ENCODE results near the gene ELK3. TPM values are rescaled to one million over a fixed set of nuclear protein-coding genes. Genes with fewer than 3 reads are reported as not detected.

ELK3 gene
- total RNA-seq, 1 experiment from 2014 or later = 9.4 TPM

GRCh38 chr12:96260644-96261043 is 66.5 kb downstream of the ELK3 start:
- no peaks in the 10 kb centered on the region for H3K79me2 ChIP-seq (ENCODE audit: insufficient read depth, low read length)
- H3K23me2 ChIP-seq (ENCODE audit: insufficient read length, low read depth, low read length, poor library complexity, severe bottlenecking) = no peaks in the 10 kb centered on the region
- H3K4me2 ChIP-seq (ENCODE audit: insufficient read depth, insufficient read length, low read length) = no peak overlapping the region
- H3T11ph ChIP-seq (ENCODE audit: low read length) = no peak overlapping the region
- no peaks in the 10 kb centered on the region for H4K20me1 ChIP-seq (ENCODE audit: control insufficient read depth, insufficient read depth, insufficient read length)
- no peak overlapping the region for H2AK5ac ChIP-seq (ENCODE audit: insufficient read length, low read length)
- H2BK12ac ChIP-seq (ENCODE audit: insufficient read length, low read depth, low read length) = no peak overlapping the region
- no peak overlapping the region for H3K27ac ChIP-seq (ENCODE audit: insufficient read length, low read depth, low read length)
- H2BK120ac ChIP-seq (ENCODE audit: low read depth, low read length, poor library complexity, severe bottlenecking) = no peak overlapping the region
- no peaks in the 10 kb centered on the region for H3K9me3 ChIP-seq (ENCODE audit: control insufficient read depth, low read depth, low read length)
- Mint-ChIP-seq H3K4me1 (peaks cover 8 to 28% of the 10 kb centered on the region in 2 experiments), H3K27me3 (ENCODE audit: low read depth) (no peaks in the 10 kb centered on the region), H3K36me3 (ENCODE audit: insufficient read depth in 1 of 3, low read depth in 3 of 3) (peaks cover 7 to 30% (median 10%) of the 10 kb centered on the region in 3 experiments; a peak in 4 of 7 replicates), H3K4me3 (no peak overlapping the region), H3K27ac (peak overlapping the region in 1 of 3 experiments; percentile 16; a peak in 2 of 7 replicates), H3K9me3 (no peaks in the 10 kb centered on the region)
- no peak overlapping the region for H3K4ac ChIP-seq (ENCODE audit: low read depth, low read length)
- H3K18ac ChIP-seq (ENCODE audit: insufficient read length, low read depth, low read length) = no peak overlapping the region
- no peak for DNase-seq
- no peaks in the 10 kb centered on the region for H3K27me3 ChIP-seq (ENCODE audit: insufficient read depth, low read length)
- no peaks in the 10 kb centered on the region for H3K79me1 ChIP-seq (ENCODE audit: insufficient read depth, low read depth, low read length, poor library complexity, severe bottlenecking)
- no peak overlapping the region for H4K91ac ChIP-seq (ENCODE audit: insufficient read length, low read depth, low read length)
- H2AFZ ChIP-seq (ENCODE audit: low read length) = no peak overlapping the region
- no peaks in the 10 kb centered on the region for H3K4me1 ChIP-seq (ENCODE audit: insufficient read depth, low read length)
- no peak overlapping the region for H3K9ac ChIP-seq (ENCODE audit: extremely low read depth, insufficient read length, low read length)
- no peak overlapping the region for H4K5ac ChIP-seq (ENCODE audit: insufficient read length, low read depth, low read length)
- no peak overlapping the region for H2BK15ac ChIP-seq (ENCODE audit: low read depth, low read length)
- no peak overlapping the region for H3K23ac ChIP-seq (ENCODE audit: insufficient read length, low read depth, low read length)
- H3K56ac ChIP-seq (ENCODE audit: insufficient read length, low read depth, low read length) = no peak overlapping the region
- WGBS (ENCODE audit: extremely low coverage, insufficient read length, low lambda C conversion rate) = no CpG with 5 or more reads among the region's 3 CpGs
- TF ChIP-seq CTCF (conservative IDR thresholded peaks at IDR 0.05) = no peak
- H2BK5ac ChIP-seq (ENCODE audit: insufficient read length, low read length) = no peak overlapping the region
- no peak overlapping the region for H3K14ac ChIP-seq (ENCODE audit: insufficient read depth, low read length)
- H4K8ac ChIP-seq (replicated peaks; ENCODE audit: insufficient read length, low read depth, low read length) = no peak overlapping the region
- no peak overlapping the region for H2BK20ac ChIP-seq (ENCODE audit: low read depth, low read length, poor library complexity, severe bottlenecking)

All from H9 (cell line).